ENCODE measurements around the gene FAM120A. TPM values are rescaled to one million over a fixed set of nuclear protein-coding genes. Genes with fewer than 3 reads are reported as not detected.
A peak's percentile ranks its signal among the peaks of the same experiment; 100 is the strongest.

Gene FAM120A
- total and polyA plus RNA-seq, 9 of the 15 experiments (the other 6 are each of a cell fraction or from before 2014, with no cell fraction given), result 8.7 to 71.0 (median 42.2) TPM

DNA sequence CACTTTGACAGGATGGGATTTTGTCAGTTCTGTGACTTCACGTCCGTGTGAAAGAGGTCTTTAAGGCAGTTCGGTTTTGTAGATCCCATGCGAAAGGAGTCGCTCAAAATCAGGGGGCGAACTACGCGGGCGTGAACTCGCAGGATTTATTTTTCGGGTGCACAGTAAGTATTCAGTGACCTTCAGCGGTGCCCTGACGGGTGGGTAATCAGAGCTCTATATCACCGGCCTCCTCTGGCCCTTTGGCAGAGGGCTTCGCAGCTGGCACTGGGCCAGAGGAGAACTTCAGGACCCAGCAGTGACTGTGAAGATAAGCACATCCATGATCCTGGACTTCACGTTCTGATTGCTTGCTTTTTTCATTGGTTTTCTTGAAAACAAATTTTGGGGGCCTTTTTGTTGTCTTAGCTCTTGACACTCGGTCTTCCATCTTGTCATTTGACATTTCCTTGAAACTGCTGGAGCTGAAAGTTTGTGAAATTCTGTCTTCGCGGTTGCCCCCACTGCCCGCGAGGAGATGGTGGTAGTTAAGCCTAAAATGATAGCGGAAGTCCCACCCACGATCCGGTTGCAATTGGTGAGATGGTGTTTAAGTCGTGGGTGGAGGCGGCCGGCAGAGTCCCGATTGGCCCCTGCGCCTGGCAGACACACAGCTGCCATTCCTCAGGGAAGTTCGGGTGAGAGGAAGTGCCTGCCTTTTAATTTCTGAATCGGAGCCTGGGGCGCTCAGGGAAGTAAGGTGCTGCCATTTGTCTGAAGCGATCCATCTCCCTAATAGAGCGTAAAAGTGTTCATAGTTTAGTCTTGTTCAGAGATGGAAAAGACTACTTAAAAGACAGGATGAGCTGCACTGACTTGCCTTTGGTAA is 1.8 kb downstream of the FAM120A start, which contains the start of gene FAM120AOS (continued):
- TF ChIP-seq ZNF780A (CRISPR knock-in tag; IDR thresholded peaks at IDR 0.05) (no peak), NEUROD1 (IDR thresholded peaks at IDR 0.05; ENCODE audit: borderline replicate concordance, low read depth, low read length, partially characterized antibody) (peak; percentile 42), SREBF2 (CRISPR knock-in tag; IDR thresholded peaks at IDR 0.05) (no peak), NFIX (CRISPR knock-in tag; IDR thresholded peaks at IDR 0.05; ENCODE audit: low read depth) (peak; percentile 81), RBM34 (IDR thresholded peaks at IDR 0.05; ENCODE audit: borderline replicate concordance, insufficient read depth, low read length) (no peak), NR2C2 (CRISPR knock-in tag; IDR thresholded peaks at IDR 0.05) (no peak), NR2C2 (tag; IDR thresholded peaks at IDR 0.05) (peak; percentile 81; the same call in 1 of the 2 replicates), MEIS2 (IDR thresholded peaks at IDR 0.05; ENCODE audit: partially characterized antibody) (peak; percentile 25)
- TF ChIP-seq, protein P1, sequence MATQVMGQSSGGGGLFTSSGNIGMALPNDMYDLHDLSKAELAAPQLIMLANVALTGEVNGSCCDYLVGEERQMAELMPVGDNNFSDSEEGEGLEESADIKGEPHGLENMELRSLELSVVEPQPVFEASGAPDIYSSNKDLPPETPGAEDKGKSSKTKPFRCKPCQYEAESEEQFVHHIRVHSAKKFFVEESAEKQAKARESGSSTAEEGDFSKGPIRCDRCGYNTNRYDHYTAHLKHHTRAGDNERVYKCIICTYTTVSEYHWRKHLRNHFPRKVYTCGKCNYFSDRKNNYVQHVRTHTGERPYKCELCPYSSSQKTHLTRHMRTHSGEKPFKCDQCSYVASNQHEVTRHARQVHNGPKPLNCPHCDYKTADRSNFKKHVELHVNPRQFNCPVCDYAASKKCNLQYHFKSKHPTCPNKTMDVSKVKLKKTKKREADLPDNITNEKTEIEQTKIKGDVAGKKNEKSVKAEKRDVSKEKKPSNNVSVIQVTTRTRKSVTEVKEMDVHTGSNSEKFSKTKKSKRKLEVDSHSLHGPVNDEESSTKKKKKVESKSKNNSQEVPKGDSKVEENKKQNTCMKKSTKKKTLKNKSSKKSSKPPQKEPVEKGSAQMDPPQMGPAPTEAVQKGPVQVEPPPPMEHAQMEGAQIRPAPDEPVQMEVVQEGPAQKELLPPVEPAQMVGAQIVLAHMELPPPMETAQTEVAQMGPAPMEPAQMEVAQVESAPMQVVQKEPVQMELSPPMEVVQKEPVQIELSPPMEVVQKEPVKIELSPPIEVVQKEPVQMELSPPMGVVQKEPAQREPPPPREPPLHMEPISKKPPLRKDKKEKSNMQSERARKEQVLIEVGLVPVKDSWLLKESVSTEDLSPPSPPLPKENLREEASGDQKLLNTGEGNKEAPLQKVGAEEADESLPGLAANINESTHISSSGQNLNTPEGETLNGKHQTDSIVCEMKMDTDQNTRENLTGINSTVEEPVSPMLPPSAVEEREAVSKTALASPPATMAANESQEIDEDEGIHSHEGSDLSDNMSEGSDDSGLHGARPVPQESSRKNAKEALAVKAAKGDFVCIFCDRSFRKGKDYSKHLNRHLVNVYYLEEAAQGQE (IDR thresholded peaks at IDR 0.05; ENCODE audit: borderline replicate concordance), result no peak
- TF ChIP-seq, protein P1 (CRISPR knock-in tag; IDR thresholded peaks at IDR 0.05; ENCODE audit: low read depth), result 0 out of 2 replicates have a peak, but pooled peaks have one; percentile 31
- TF ChIP-seq, protein P2, sequence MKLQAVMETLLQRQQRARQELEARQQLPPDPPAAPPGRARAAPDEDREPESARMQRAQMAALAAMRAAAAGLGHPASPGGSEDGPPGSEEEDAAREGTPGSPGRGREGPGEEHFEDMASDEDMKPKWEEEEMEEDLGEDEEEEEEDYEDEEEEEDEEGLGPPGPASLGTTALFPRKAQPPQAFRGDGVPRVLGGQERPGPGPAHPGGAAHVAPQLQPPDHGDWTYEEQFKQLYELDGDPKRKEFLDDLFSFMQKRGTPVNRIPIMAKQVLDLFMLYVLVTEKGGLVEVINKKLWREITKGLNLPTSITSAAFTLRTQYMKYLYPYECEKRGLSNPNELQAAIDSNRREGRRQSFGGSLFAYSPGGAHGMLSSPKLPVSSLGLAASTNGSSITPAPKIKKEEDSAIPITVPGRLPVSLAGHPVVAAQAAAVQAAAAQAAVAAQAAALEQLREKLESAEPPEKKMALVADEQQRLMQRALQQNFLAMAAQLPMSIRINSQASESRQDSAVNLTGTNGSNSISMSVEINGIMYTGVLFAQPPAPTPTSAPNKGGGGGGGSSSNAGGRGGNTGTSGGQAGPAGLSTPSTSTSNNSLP (IDR thresholded peaks at IDR 0.05; ENCODE audit: borderline replicate concordance, low read depth, low read length), result no peak
